Measurements from ENCODE around the gene PDE6D. TPM values are rescaled to one million over a fixed set of nuclear protein-coding genes. Genes with fewer than 3 reads are reported as not detected.

The PDE6D gene
- total and polyA plus RNA-seq, 2 of the 4 experiments (the other 2 are of a cell fraction) = 13.8 to 24.7 TPM

- TF ChIP-seq RFX5 (IDR thresholded peaks at IDR 0.05; ENCODE audit: low read depth, low read length) = no peak
- TF ChIP-seq SMC3 (IDR thresholded peaks at IDR 0.05; ENCODE audit: low read depth, low read length) = no peak
- no peak for TF ChIP-seq MXI1 (IDR thresholded peaks at IDR 0.05; ENCODE audit: borderline replicate concordance, low read depth, low read length)
- no peak for TF ChIP-seq CHD1 (IDR thresholded peaks at IDR 0.05; ENCODE audit: low read depth, low read length)
- no peak for TF ChIP-seq RCOR1 (IDR thresholded peaks at IDR 0.05; ENCODE audit: insufficient replicate concordance, low read length)
Observed at GRCh38 chr2:231718799-231719198, 62.3 kb downstream of the PDE6D start.

More at GRCh38 chr2:231718799-231719198, 62.3 kb downstream of the PDE6D start:
- 40% methylated on average over 1 of the region's 6 CpGs; no CpG with 5 or more reads in 1 of the 2 experiments for WGBS, 2 experiments (ENCODE audit: extremely low coverage in 2 of 2, insufficient read length in 1 of 2)
- Histone ChIP-seq H3K36me3 (ENCODE audit: control insufficient read depth, insufficient read depth, low read length) (peaks cover 3% of the 10 kb centered on the region; the same call in 1 of the 2 replicates), H3K27ac (ENCODE audit: insufficient read depth, low read length) (no peak overlapping the region), H2BK15ac (ENCODE audit: low read depth, low read length) (no peak overlapping the region), H2BK20ac (ENCODE audit: low read depth, low read length) (no peak overlapping the region), H4K5ac (ENCODE audit: low read depth, low read length) (no peak overlapping the region), H3K79me1 (ENCODE audit: low read depth in 1 of 2, low read length in 2 of 2) (peaks cover 0 to 20% of the 10 kb centered on the region in 2 experiments; a peak in 2 of 4 replicates), H3K4ac (ENCODE audit: low read depth, low read length) (no peak overlapping the region), H3K14ac (replicated peaks; ENCODE audit: low read depth, low read length) (no peak overlapping the region), H2BK5ac (ENCODE audit: low read depth, low read length, poor library complexity, severe bottlenecking) (no peak overlapping the region), H2AFZ (replicated peaks; ENCODE audit: low read length, poor library complexity) (peak overlapping the region; percentile 52), H3K9me1 (ENCODE audit: insufficient read depth, low read length) (peaks cover 12% of the 10 kb centered on the region), H3K4me3 (ENCODE audit: insufficient read depth, low read depth, low read length) (no peak overlapping the region), H2BK120ac (ENCODE audit: low read depth, low read length) (no peak overlapping the region), H3K23ac (ENCODE audit: low read depth, low read length) (no peak overlapping the region), H3K56ac (ENCODE audit: extremely low read depth, insufficient read depth, low read length) (no peak overlapping the region), H3K9me3 (ENCODE audit: control insufficient read depth, insufficient read depth, low read length) (no peaks in the 10 kb centered on the region), H3K27me3 (ENCODE audit: control insufficient read depth, insufficient read depth, low read length) (no peaks in the 10 kb centered on the region), H3K4me1 (ENCODE audit: control insufficient read depth, insufficient read depth, low read length) (peaks cover 14% of the 10 kb centered on the region), H2AK5ac (ENCODE audit: low read depth, low read length) (no peak overlapping the region), H3K4me2 (ENCODE audit: low read depth, low read length) (no peak overlapping the region), H3K18ac (ENCODE audit: low read depth, low read length) (no peak overlapping the region), H3K9ac (ENCODE audit: low read depth, low read length) (no peak overlapping the region), H4K8ac (ENCODE audit: low read depth in 2 of 2, low read length in 2 of 2) (no peak overlapping the region), H4K20me1 (ENCODE audit: insufficient read depth, low read length) (peaks cover 17% of the 10 kb centered on the region), H2AK9ac (replicated peaks; ENCODE audit: low read depth, low read length, poor library complexity) (no peak overlapping the region), H4K91ac (ENCODE audit: insufficient read depth, low read depth, low read length) (no peak overlapping the region)
- in situ Hi-C loops (cut with MboI; ENCODE audit: low sequenced_read_pairs) (no loop called here), intact Hi-C loops (cut with micrococcal nuclease) (loop anchor here (5.0 kb wide), 1 partner anchor 156 kb away; no protein-coding TSS in a partner anchor), dilution Hi-C loops (cut with HindIII; ENCODE audit: low sequenced_read_pairs, unreplicated experiment) (no loop called here)
- POLR2A ChIA-PET (ENCODE audit: unreplicated experiment) = no interaction called here
- DNase-seq (no peak), ATAC-seq (ENCODE audit: low read depth) (no peak)
- CTCF ChIA-PET = no interaction called here
- BruUV-seq (replicated peaks) = no TSS peak

All from IMR-90 (cell line).